PC-9 (cell line): ENCODE results near the gene PCDHB2. TPM values are rescaled to one million over a fixed set of nuclear protein-coding genes. Genes with fewer than 3 reads are reported as not detected.
"Not testable (repeated sequence)": the region's sequence is repeated elsewhere in the genome, so short reads cannot be mapped to it uniquely, and the experiment has no call there.

Source experiments
- BruUV-seq: library from RNA; stranded (reverse); fragments of 400-500 nt; replicated peaks from 2 replicates; lab custom pipeline; 2021; lab: Mats Ljungman, UMichigan
- CTCF ChIA-PET: fragments of 300-600 bp; sonication (Branson Sonifier 250); formaldehyde crosslinking; loops from one replicate; lab custom pipeline; 2022; ENCODE audit warnings: antibody characterized with exemption; lab: Charles Lee
- POLR2A ChIA-PET: fragments of 300-600 bp; sonication (Branson Sonifier 250); formaldehyde crosslinking; loops from one replicate; lab custom pipeline; 2022; ENCODE audit warnings: antibody characterized with exemption; ENCODE audit not compliant: unreplicated experiment; lab: Charles Lee
- DNase-seq, 2 experiments: peaks; one replicate each; pipeline versions ENCODE4 v3.0.0 to v3.0.0-alpha.2; 2015 to 2022; ENCODE audit warnings: mixed read lengths in 1 of 2
- H2AFZ ChIP-seq: fragments of 200-600 bp; sonication (generic); 2 replicates; pipeline ENCODE4 v1.8.1; 2017; ENCODE audit warnings: antibody characterized with exemption
- H3F3A ChIP-seq: fragments of 200-600 bp; sonication (generic); 2 replicates; pipeline ENCODE4 v1.8.1; 2017; ENCODE audit warnings: antibody characterized with exemption, mild to moderate bottlenecking, low read depth; ENCODE audit not compliant: insufficient read depth
- H3K27ac ChIP-seq: fragments of 200-600 bp; sonication (generic); 2 replicates; pipeline ENCODE4 v1.6.1; 2016; ENCODE audit warnings: mixed run types
- H3K27me3 ChIP-seq: fragments of 200-600 bp; sonication (generic); 2 replicates; pipeline ENCODE4 v1.6.1; 2016; ENCODE audit warnings: low read depth, mixed run types; ENCODE audit not compliant: insufficient read depth
- H3K36me3 ChIP-seq: fragments of 200-600 bp; sonication (generic); 2 replicates; pipeline ENCODE4 v1.6.1; 2016; ENCODE audit warnings: low read depth, mixed run types
- H3K4me1 ChIP-seq: fragments of 200-600 bp; sonication (generic); replicated peaks from 2 replicates; pipeline ENCODE4 v1.6.1; 2016; ENCODE audit warnings: mixed run types; ENCODE audit not compliant: insufficient read depth
- H3K4me2 ChIP-seq: fragments of 200-600 bp; sonication (generic); 2 replicates; pipeline ENCODE4 v1.6.1; 2017; ENCODE audit warnings: mixed run types
- H3K4me3 ChIP-seq: fragments of 200-600 bp; sonication (generic); 2 replicates; pipeline ENCODE4 v1.6.1; 2016; ENCODE audit warnings: mixed run types
- H3K79me2 ChIP-seq: fragments of 200-600 bp; sonication (generic); 2 replicates; pipeline ENCODE4 v1.6.1; 2017; ENCODE audit warnings: low read depth, mixed run types
- H3K9me2 ChIP-seq: fragments of 200-600 bp; sonication (generic); 2 replicates; pipeline ENCODE4 v1.8.1; 2017; ENCODE audit warnings: mild to moderate bottlenecking; ENCODE audit not compliant: insufficient read depth
- H3K9me3 ChIP-seq: fragments of 200-600 bp; sonication (generic); 2 replicates; pipeline ENCODE4 v1.8.1; 2016; ENCODE audit warnings: low read depth; ENCODE audit not compliant: insufficient read depth
- H4K20me1 ChIP-seq: fragments of 200-600 bp; sonication (generic); 2 replicates; pipeline ENCODE4 v1.8.1; 2017; ENCODE audit not compliant: insufficient read depth
- CTCF ChIP-seq: fragments of 200-600 bp; sonication (generic); conservative IDR thresholded peaks from 2 replicates; pipeline ENCODE4 v1.6.1; 2017; ENCODE audit warnings: mixed run types, antibody characterized with exemption, mild to moderate bottlenecking, moderate library complexity
- EZH2 ChIP-seq: fragments of 200-600 bp; sonication (generic); IDR thresholded peaks from 2 replicates; pipeline ENCODE4 v1.8.0; 2017; ENCODE audit warnings: antibody characterized with exemption, low read depth
- intact Hi-C: fragments of 100-400 bp; cut with micrococcal nuclease; formaldehyde crosslinking; loops from one replicate; pipeline ENCODE4 v1.10.0; 2022; ENCODE audit not compliant: unreplicated experiment
- total RNA-seq: library from RNA; stranded (reverse); gene quantifications from 2 replicates; pipeline ENCODE4 v1.2.3, GENCODE V29; 2021

Gene PCDHB2
- total RNA-seq, 1 experiment from 2014 or later: 4.0 TPM

GRCh38 chr5:141084487-141084989, 9.9 kb upstream of the PCDHB2 start:
- no peak for TF ChIP-seq EZH2
- peak; percentile 63 for TF ChIP-seq CTCF
- ChIA-PET POLR2A (interaction anchor here (0.5 kb wide), 1 partner anchor 133 kb away, joined by 4 read pairs; no protein-coding TSS in a partner anchor), CTCF (interaction anchor here (0.7 to 0.9 kb wide), 3 partner anchors 10 to 480 kb away, joined by 3 to 4 read pairs (median 3); partner anchors contain the start of gene PCDHB2)
- Histone ChIP-seq H3K27me3 (no peaks in the 10 kb centered on the region), H4K20me1 (no peaks in the 10 kb centered on the region), H3F3A (no peaks in the 10 kb centered on the region), H3K4me1 (no peaks in the 10 kb centered on the region), H3K36me3 (no peaks in the 10 kb centered on the region), H3K27ac (no peak overlapping the region), H3K4me3 (peak overlapping the region; percentile 59), H3K4me2 (peak overlapping the region; percentile 85), H2AFZ (peak overlapping the region; percentile 95), H3K9me2 (no peaks in the 10 kb centered on the region), H3K9me3 (no peaks in the 10 kb centered on the region; the same call in 1 of the 2 replicates), H3K79me2 (no peaks in the 10 kb centered on the region)
- no TSS peak for BruUV-seq
- peak; percentile 39 to 62 for DNase-seq
- intact Hi-C loops: loop anchor here (5.0 to 10.0 kb wide), 3 partner anchors 100 to 478 kb away; partner anchors contain the start of genes PCDHB16, PCDHB9 and PCDHGA10

GRCh38 chr5:141095263-141095641, 837 bp downstream of the PCDHB2 start:
- TF ChIP-seq EZH2: no peak
- no peak for TF ChIP-seq CTCF
- H3F3A ChIP-seq: no peaks in the 10 kb centered on the region
- CTCF ChIA-PET: interaction anchor here (0.6 to 1.5 kb wide), 7 partner anchors 11 to 471 kb away, joined by 3 to 9 read pairs (median 4); partner anchors contain the start of genes PCDHB14 and PCDHGA10
- H2AFZ ChIP-seq: no peak overlapping the region
- no TSS peak for BruUV-seq
- no peaks in the 10 kb centered on the region for H4K20me1 ChIP-seq
- POLR2A ChIA-PET: no interaction called here
- no peaks in the 10 kb centered on the region for H3K27me3 ChIP-seq
- no peak overlapping the region for H3K27ac ChIP-seq
- H3K9me3 ChIP-seq: no peaks in the 10 kb centered on the region; the same call in 1 of the 2 replicates
- H3K4me3 ChIP-seq: no peak overlapping the region
- H3K36me3 ChIP-seq: no peaks in the 10 kb centered on the region
- no peaks in the 10 kb centered on the region for H3K79me2 ChIP-seq
- H3K9me2 ChIP-seq: no peaks in the 10 kb centered on the region
- H3K4me1 ChIP-seq: no peaks in the 10 kb centered on the region
- DNase-seq: no peak
- H3K4me2 ChIP-seq: no peak overlapping the region
- intact Hi-C loops: no loop called here

- H3K27me3 ChIP-seq, H3K79me2 ChIP-seq, H3K9me3 ChIP-seq, H4K20me1 ChIP-seq, POLR2A ChIA-PET, BruUV-seq, H2AFZ ChIP-seq, H3K36me3 ChIP-seq, H3K9me2 ChIP-seq, H3K4me3 ChIP-seq, H3F3A ChIP-seq, DNase-seq, CTCF ChIA-PET, intact Hi-C loops, H3K27ac ChIP-seq, H3K4me1 ChIP-seq, H3K4me2 ChIP-seq: not testable (repeated sequence)
These were observed 1.8 kb downstream of the PCDHB2 start for GRCh38 chr5:141096181-141096580.

- CTCF ChIA-PET, H3K4me2 ChIP-seq, H3K79me2 ChIP-seq, H3K9me2 ChIP-seq, H3K4me3 ChIP-seq, H2AFZ ChIP-seq, H4K20me1 ChIP-seq, POLR2A ChIA-PET, H3K27ac ChIP-seq, BruUV-seq, H3F3A ChIP-seq, intact Hi-C loops, H3K4me1 ChIP-seq, H3K9me3 ChIP-seq, DNase-seq, H3K36me3 ChIP-seq, H3K27me3 ChIP-seq: not testable (repeated sequence)
These were observed 2.2 kb downstream of the PCDHB2 start for GRCh38 chr5:141096586-141096985.
